Cardiac fibroblast (primary cell): ENCODE results near the gene CDH22.

Source experiments
- DNase-seq, 2 donors: peaks; one replicate each; pipeline versions ENCODE4 v3.0.0 to v3.0.0-alpha.2; 2010; ENCODE audit warnings: low read depth in 2 of 2
- H3K4me3 ChIP-seq, 2 donors: replicated peaks in 1 of 2; 1 replicate in 1 of 2; 2 replicates in 1 of 2; pipeline ENCODE4 v1.5.1; 2011; ENCODE audit warnings: low read depth in 2 of 2, low read length in 2 of 2, mild to moderate bottlenecking in 2 of 2, moderate library complexity in 1 of 2
- TF ChIP-seq, protein P1 (sequence below): IDR thresholded peaks from one replicate; pipeline ENCODE4 v1.5.1; 2011; ENCODE audit warnings: low read depth, mild to moderate bottlenecking, low read length, inconsistent platforms

Gene CDH22

DNA sequence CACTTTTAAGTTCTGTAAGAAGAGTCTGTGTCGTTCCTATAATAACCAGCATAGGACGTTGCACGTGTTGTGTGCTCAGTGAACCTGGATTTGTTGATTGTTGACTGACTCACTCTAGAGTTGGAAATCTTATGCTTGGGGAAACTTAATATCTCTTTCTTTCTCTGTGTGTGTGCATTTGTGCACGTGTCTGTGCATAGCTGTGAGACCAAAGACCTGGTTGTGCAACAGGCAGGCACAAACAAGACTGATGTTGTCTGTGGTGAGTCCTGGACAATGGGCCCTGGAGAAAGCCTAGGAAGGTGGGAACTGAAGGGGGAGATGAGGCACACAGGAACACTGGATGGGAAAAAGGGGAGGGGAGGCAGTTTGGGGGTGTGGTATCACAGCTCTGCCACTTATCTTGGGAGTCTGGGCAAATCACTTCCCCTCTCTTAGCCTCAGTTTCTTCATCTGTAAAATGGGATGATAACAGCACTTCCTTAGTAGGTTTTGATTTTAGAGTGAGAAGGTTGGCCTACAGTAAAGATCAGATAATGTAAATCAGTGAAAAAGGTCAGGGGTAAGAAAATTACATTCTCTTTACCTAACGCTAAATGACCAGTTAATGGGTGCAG is 181.8 kb downstream of the CDH22 start:
- no peak for DNase-seq
- TF ChIP-seq, protein P1, sequence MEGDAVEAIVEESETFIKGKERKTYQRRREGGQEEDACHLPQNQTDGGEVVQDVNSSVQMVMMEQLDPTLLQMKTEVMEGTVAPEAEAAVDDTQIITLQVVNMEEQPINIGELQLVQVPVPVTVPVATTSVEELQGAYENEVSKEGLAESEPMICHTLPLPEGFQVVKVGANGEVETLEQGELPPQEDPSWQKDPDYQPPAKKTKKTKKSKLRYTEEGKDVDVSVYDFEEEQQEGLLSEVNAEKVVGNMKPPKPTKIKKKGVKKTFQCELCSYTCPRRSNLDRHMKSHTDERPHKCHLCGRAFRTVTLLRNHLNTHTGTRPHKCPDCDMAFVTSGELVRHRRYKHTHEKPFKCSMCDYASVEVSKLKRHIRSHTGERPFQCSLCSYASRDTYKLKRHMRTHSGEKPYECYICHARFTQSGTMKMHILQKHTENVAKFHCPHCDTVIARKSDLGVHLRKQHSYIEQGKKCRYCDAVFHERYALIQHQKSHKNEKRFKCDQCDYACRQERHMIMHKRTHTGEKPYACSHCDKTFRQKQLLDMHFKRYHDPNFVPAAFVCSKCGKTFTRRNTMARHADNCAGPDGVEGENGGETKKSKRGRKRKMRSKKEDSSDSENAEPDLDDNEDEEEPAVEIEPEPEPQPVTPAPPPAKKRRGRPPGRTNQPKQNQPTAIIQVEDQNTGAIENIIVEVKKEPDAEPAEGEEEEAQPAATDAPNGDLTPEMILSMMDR, result no peak
- H3K4me3 ChIP-seq, result no peak overlapping the region
